H1 (cell line): Measurements from ENCODE around the gene FNIP2. TPM values are rescaled to one million over a fixed set of nuclear protein-coding genes. Genes with fewer than 3 reads are reported as not detected.

Experiments used
- CTCF ChIA-PET: fragments of 300-600 bp; sonication (Branson Sonifier 250); formaldehyde crosslinking; loops from one replicate; lab custom pipeline; 2021; ENCODE audit not compliant: partially characterized antibody; lab: Charles Lee
- POLR2A ChIA-PET: fragments of 300-600 bp; sonication (Branson Sonifier 250); formaldehyde crosslinking; loops from one replicate; lab custom pipeline; 2021; ENCODE audit warnings: inconsistent platforms; ENCODE audit not compliant: partially characterized antibody; lab: Charles Lee
- DNase-seq, 2 experiments: peaks; one replicate each; pipeline versions ENCODE4 v3.0.0 to v3.0.0-alpha.2; 2010 to 2022; ENCODE audit warnings: low spot score in 2 of 2, low read depth in 1 of 2, mixed read lengths in 1 of 2
- FAIRE-seq: peaks from 2 replicates; lab custom pipeline; 2011; peaks lifted over from hg19 to GRCh38; lab: Jason Lieb, UNC
- H2AFZ ChIP-seq: 2 replicates; pipeline ENCODE4 v1.8.1; 2012; ENCODE audit warnings: low read length, inconsistent platforms
- H2AK5ac ChIP-seq: 2 replicates; pipeline ENCODE4 v1.6.1; 2013; ENCODE audit warnings: low read depth, low read length
- H2BK120ac ChIP-seq: replicated peaks from 2 replicates; pipeline ENCODE3; 2013; ENCODE audit warnings: low read depth, low read length, inconsistent platforms
- H2BK12ac ChIP-seq: 2 replicates; pipeline ENCODE4 v1.6.1; 2013; ENCODE audit warnings: low read depth, low read length
- H2BK15ac ChIP-seq: 2 replicates; pipeline ENCODE4 v1.6.1; 2013; ENCODE audit warnings: low read length
- H2BK20ac ChIP-seq: 2 replicates; pipeline ENCODE4 v1.6.1; 2013; ENCODE audit warnings: low read length
- H2BK5ac ChIP-seq: 2 replicates; pipeline ENCODE4 v1.6.1; 2013; ENCODE audit warnings: low read depth, low read length
- H3K14ac ChIP-seq: 2 replicates; pipeline ENCODE4 v1.6.1; 2013; ENCODE audit warnings: inconsistent platforms; ENCODE audit not compliant: insufficient read length
- H3K18ac ChIP-seq: 2 replicates; pipeline ENCODE4 v1.6.1; 2013; ENCODE audit warnings: low read length; ENCODE audit errors: extremely low read depth
- H3K23ac ChIP-seq: 2 replicates; pipeline ENCODE4 v1.6.1; 2013; ENCODE audit warnings: inconsistent platforms; ENCODE audit not compliant: insufficient read length
- H3K23me2 ChIP-seq: 2 replicates; pipeline ENCODE4 v1.6.1; 2013; ENCODE audit warnings: low read depth, low read length
- H3K27ac ChIP-seq: 2 replicates; pipeline ENCODE4 v1.6.1; 2011; ENCODE audit warnings: low read depth, low read length, inconsistent platforms
- H3K27me3 ChIP-seq, 4 experiments: replicated peaks in 1 of 4; 1 replicate in 1 of 4; 2 replicates in 3 of 4; pipeline versions ENCODE4 v1.6.1 to v1.8.1; 2011 to 2013; ENCODE audit warnings: low read length in 3 of 4, mild to moderate bottlenecking in 3 of 4, inconsistent platforms in 2 of 4, mixed read lengths in 2 of 4, moderate library complexity in 1 of 4; ENCODE audit not compliant: control insufficient read depth in 3 of 4, insufficient read depth in 3 of 4; ENCODE audit errors: extremely low read depth in 1 of 4
- H3K36me3 ChIP-seq, 4 experiments: 2 replicates each; pipeline versions ENCODE4 v1.6.1 to v1.8.1; 2011 to 2013; ENCODE audit warnings: mild to moderate bottlenecking in 4 of 4, low read length in 3 of 4, moderate library complexity in 2 of 4, control low read depth in 1 of 4, inconsistent platforms in 1 of 4; ENCODE audit not compliant: insufficient read depth in 4 of 4, control insufficient read depth in 2 of 4
- H3K4ac ChIP-seq: replicated peaks from 2 replicates; pipeline ENCODE3; 2013; ENCODE audit warnings: low read length, low read depth, mixed read lengths, inconsistent platforms; ENCODE audit not compliant: insufficient read length
- H3K4me1 ChIP-seq, 4 experiments: replicated peaks in 1 of 4; 1 replicate in 1 of 4; 2 replicates in 3 of 4; pipeline versions ENCODE4 v1.6.1 to v1.8.1; 2011 to 2013; ENCODE audit warnings: low read length in 3 of 4, inconsistent platforms in 2 of 4, mixed read lengths in 1 of 4; ENCODE audit not compliant: insufficient read depth in 4 of 4, control insufficient read depth in 3 of 4
- H3K4me2 ChIP-seq, 2 experiments: 2 replicates each; pipeline versions ENCODE4 v1.6.1 to v1.8.1; 2011 to 2013; ENCODE audit warnings: low read depth in 2 of 2, low read length in 2 of 2, control low read depth in 1 of 2, inconsistent platforms in 1 of 2, mild to moderate bottlenecking in 1 of 2; ENCODE audit not compliant: insufficient read depth in 1 of 2
- H3K4me3 ChIP-seq, 4 experiments: fragments of 200-600, 300-600 bp in 1 of 4; sonication (generic), shearing (Covaris generic), sonication (Bioruptor Twin) in 1 of 4; 2 replicates each; pipeline versions ENCODE4 v1.5.1 to v1.8.1; 2011 to 2016; ENCODE audit warnings: low read length in 4 of 4, low read depth in 3 of 4, control low read depth in 2 of 4, inconsistent platforms in 2 of 4, mild to moderate bottlenecking in 2 of 4, mixed read lengths in 1 of 4, moderate library complexity in 1 of 4; ENCODE audit not compliant: insufficient read depth in 2 of 4; ENCODE audit errors: extremely low read depth in 1 of 4
- H3K56ac ChIP-seq: replicated peaks from 2 replicates; pipeline ENCODE3; 2013; ENCODE audit warnings: low read depth, mild to moderate bottlenecking, mixed read lengths, low read length, inconsistent platforms; ENCODE audit not compliant: insufficient read length
- H3K79me1 ChIP-seq: 2 replicates; pipeline ENCODE4 v1.6.1; 2013; ENCODE audit warnings: low read depth, low read length, control low read depth
- H3K79me2 ChIP-seq, 2 experiments: 2 replicates each; pipeline versions ENCODE4 v1.6.1 to v1.8.1; 2012 to 2013; ENCODE audit warnings: low read length in 2 of 2, mild to moderate bottlenecking in 2 of 2, inconsistent platforms in 1 of 2; ENCODE audit not compliant: insufficient read depth in 2 of 2, control insufficient read depth in 1 of 2
- H3K9ac ChIP-seq, 4 experiments: replicated peaks in 1 of 4; 1 replicate in 1 of 4; 2 replicates in 3 of 4; pipeline versions ENCODE4 v1.6.1 to v1.8.1; 2011 to 2013; ENCODE audit warnings: low read depth in 3 of 4, low read length in 3 of 4, control low read depth in 2 of 4, mild to moderate bottlenecking in 2 of 4, moderate library complexity in 2 of 4, inconsistent platforms in 1 of 4; ENCODE audit errors: extremely low read depth in 1 of 4
- H3K9me3 ChIP-seq, 2 experiments: 2 replicates each; pipeline versions ENCODE4 v1.6.1 to v1.8.1; 2012 to 2013; ENCODE audit warnings: mild to moderate bottlenecking in 2 of 2, moderate library complexity in 2 of 2, control low read depth in 1 of 2, inconsistent platforms in 1 of 2, low read depth in 1 of 2, low read length in 1 of 2, mixed read lengths in 1 of 2; ENCODE audit not compliant: insufficient read depth in 2 of 2
- H4K20me1 ChIP-seq, 2 experiments: replicated peaks in 1 of 2; 2 replicates each; pipeline versions ENCODE3 to v1.8.1; 2011 to 2013; ENCODE audit warnings: inconsistent platforms in 2 of 2, low read length in 2 of 2, mild to moderate bottlenecking in 1 of 2; ENCODE audit not compliant: insufficient read depth in 2 of 2, control insufficient read depth in 1 of 2
- H4K5ac ChIP-seq: 2 replicates; pipeline ENCODE4 v1.6.1; 2013; ENCODE audit warnings: low read length, low read depth, mixed read lengths, inconsistent platforms; ENCODE audit not compliant: insufficient read length
- H4K8ac ChIP-seq: 2 replicates; pipeline ENCODE4 v1.8.0; 2013; ENCODE audit warnings: mild to moderate bottlenecking, moderate library complexity, low read length, inconsistent platforms; ENCODE audit not compliant: insufficient read depth; ENCODE audit errors: extremely low read depth
- H4K91ac ChIP-seq: replicated peaks from 2 replicates; pipeline ENCODE3; 2013; ENCODE audit warnings: low read length, mixed read lengths, inconsistent platforms; ENCODE audit not compliant: insufficient read length
- ATF2 ChIP-seq: IDR thresholded peaks from 2 replicates; pipeline ENCODE4 v1.6.1; 2012; ENCODE audit warnings: low read length, inconsistent platforms
- CBX5 ChIP-seq: fragments of 300-800, 300-1000 bp; sonication (generic); IDR thresholded peaks from 2 replicates; pipeline ENCODE4 v1.7.1; 2016; ENCODE audit warnings: antibody characterized with exemption, low read length, low read depth
- EGR1 ChIP-seq: IDR thresholded peaks from 2 replicates; pipeline ENCODE4 v1.6.1; 2011; ENCODE audit warnings: low read depth, low read length, borderline replicate concordance
- HDAC6 ChIP-seq: IDR thresholded peaks from one replicate; pipeline ENCODE4 v1.7.1; 2012; ENCODE audit warnings: low read depth, mild to moderate bottlenecking, inconsistent platforms, low read length, moderate library complexity
- MAFK ChIP-seq: IDR thresholded peaks from 2 replicates; pipeline ENCODE4 v1.6.1; 2012; ENCODE audit warnings: low read depth, mild to moderate bottlenecking, improper control_type of control experiment, low read length
- NANOG ChIP-seq: IDR thresholded peaks from 2 replicates; pipeline ENCODE4 v1.6.1; 2011; ENCODE audit warnings: low read length, low read depth, mild to moderate bottlenecking, inconsistent platforms; ENCODE audit not compliant: insufficient read depth, poor library complexity, severe bottlenecking
- RFX5 ChIP-seq: IDR thresholded peaks from 2 replicates; pipeline ENCODE4 v1.6.1; 2011; ENCODE audit warnings: low read depth, low read length, improper control_type of control experiment, borderline replicate concordance
- SAP30 ChIP-seq: fragments of 300-600 bp; sonication (generic); IDR thresholded peaks from 2 replicates; pipeline ENCODE4 v1.7.1; 2012; ENCODE audit warnings: low read length, moderate library complexity, mild to moderate bottlenecking, inconsistent platforms; ENCODE audit not compliant: insufficient read depth, insufficient replicate concordance
- SP2 ChIP-seq: IDR thresholded peaks from 2 replicates; pipeline ENCODE4 v1.6.1; 2012; ENCODE audit warnings: mild to moderate bottlenecking, low read length, inconsistent platforms
- TAF1 ChIP-seq: IDR thresholded peaks from 2 replicates; pipeline ENCODE4 v1.6.1; 2011; ENCODE audit warnings: mild to moderate bottlenecking, low read depth, low read length
- TBP ChIP-seq: IDR thresholded peaks from 2 replicates; pipeline ENCODE4 v1.6.1; 2011; ENCODE audit warnings: low read depth, low read length, improper control_type of control experiment
- YY1 ChIP-seq: IDR thresholded peaks from 2 replicates; pipeline ENCODE4 v1.6.1; 2011; ENCODE audit warnings: low read depth, mild to moderate bottlenecking, low read length
- WGBS, 2 experiments: shearing (Covaris generic) in 1 of 2; methylation state at CpG; one replicate each; pipeline versions ENCODE4 v1.1.6 to v1.1.7; 2013 to 2015; ENCODE audit warnings: low lambda C conversion rate in 2 of 2, mixed read lengths in 2 of 2, inconsistent platforms in 1 of 2, low coverage in 1 of 2, missing lambda C conversion rate in 1 of 2; ENCODE audit not compliant: insufficient replicate concordance in 2 of 2, insufficient coverage in 1 of 2, insufficient read length in 1 of 2; ENCODE audit errors: extremely low coverage in 1 of 2, missing lambda C conversion rate in 1 of 2; 5-methylcytosine and 5-hydroxymethylcytosine counted together
- polyA plus RNA-seq, 7 experiments: library from polyadenylated mRNA; depleted of rRNA in 3 of 7; stranded (reverse) in 5 of 7; unstranded in 2 of 7; fragments of >200 nt in 5 of 7; fragments of 200-250 nt in 2 of 7; gene quantifications; 1 replicate in 5 of 7; 2 replicates in 1 of 7; 4 replicates in 1 of 7; pipeline versions ENCODE4 v1.2.1 to v1.2.3, GENCODE V29; 2011 to 2013; ENCODE audit warnings: missing spikeins in 2 of 7, mixed read lengths in 2 of 7
- total RNA-seq: library from RNA; stranded (reverse); fragmentation: NEBNext Ultra II Directional; extraction: Animal tissue kit (Norgen Biotek cat#: 25700); gene quantifications from 2 replicates; pipeline ENCODE4 v1.2.1, GENCODE V29; 2021

Gene FNIP2
- total and polyA plus RNA-seq, 2 of the 8 experiments (the other 6 are each of a cell fraction or from before 2014, with no cell fraction given) = 4.0 to 13.0 TPM

- 90% methylated on average over 4 of the region's 4 CpGs; no CpG with 5 or more reads in 1 of the 2 experiments for WGBS, 2 experiments
- H2AK5ac ChIP-seq = no peak overlapping the region
- no peak overlapping the region for H3K27ac ChIP-seq
- H2BK120ac ChIP-seq = no peak overlapping the region
- no peak overlapping the region for H2BK12ac ChIP-seq
- H3K23me2 ChIP-seq = no peaks in the 10 kb centered on the region
- ChIA-PET CTCF (interaction anchor here (1.0 to 2.4 kb wide), 3 partner anchors 28 to 39 kb away, joined by 3 to 7 read pairs (median 5); no protein-coding TSS in a partner anchor), POLR2A (no interaction called here)
- H2AFZ ChIP-seq = no peak overlapping the region
- no peak overlapping the region for H3K4me3 ChIP-seq
- H4K20me1 ChIP-seq = no peaks in the 10 kb centered on the region
- no peaks in the 10 kb centered on the region for H3K9me3 ChIP-seq
- H3K56ac ChIP-seq = no peak overlapping the region
- no peak overlapping the region for H4K5ac ChIP-seq
- H3K4me2 ChIP-seq = no peak overlapping the region
- no peak overlapping the region for H3K18ac ChIP-seq
- no peak overlapping the region for H3K23ac ChIP-seq
- H3K14ac ChIP-seq = no peak overlapping the region
- no peak overlapping the region for H2BK20ac ChIP-seq
- H3K4me1 ChIP-seq = no peaks in the 10 kb centered on the region
- H4K91ac ChIP-seq = no peak overlapping the region
- H2BK5ac ChIP-seq = no peak overlapping the region
- H3K4ac ChIP-seq = no peak overlapping the region
- no peak overlapping the region for H2BK15ac ChIP-seq
- H4K8ac ChIP-seq = no peak overlapping the region
- H3K79me1 ChIP-seq = peaks cover 2% of the 10 kb centered on the region; the same call in 1 of the 2 replicates
- DNase-seq = no peak
- H3K9ac ChIP-seq = no peak overlapping the region
- no peak for TF ChIP-seq CBX5
- TF ChIP-seq SAP30 = no peak
- no peak for TF ChIP-seq NANOG
- TF ChIP-seq YY1 = no peak
- no peak for TF ChIP-seq HDAC6
- no peak for TF ChIP-seq SP2
- no peak for TF ChIP-seq RFX5
- no peak for TF ChIP-seq TBP
- no peak for TF ChIP-seq EGR1
- no peak for TF ChIP-seq MAFK
- no peak for TF ChIP-seq TAF1
- TF ChIP-seq ATF2 = no peak
- TF ChIP-seq, all 59 proteins: peak for 0
- Histone ChIP-seq H3K27me3 (no peaks in the 10 kb centered on the region), H3K36me3 (no peaks in the 10 kb centered on the region), H3K79me2 (no peaks in the 10 kb centered on the region)
- FAIRE-seq = no peak
Measured at GRCh38 chr4:158821228-158821971, 52.6 kb downstream of the FNIP2 start.
